HG03565 (cell line): ENCODE results near the gene JTB.
"Not testable (repeated sequence)": the region's sequence is repeated elsewhere in the genome, so short reads cannot be mapped to it uniquely, and the experiment has no call there.

ENCODE experiments used
- ATAC-seq: cut with Tn5 transposase; IDR thresholded peaks from one replicate; pipeline ENCODE4 v1.9.1; 2021; ENCODE audit warnings: mild to moderate bottlenecking, moderate library complexity; ENCODE audit not compliant: unreplicated experiment

Gene JTB

DNA sequence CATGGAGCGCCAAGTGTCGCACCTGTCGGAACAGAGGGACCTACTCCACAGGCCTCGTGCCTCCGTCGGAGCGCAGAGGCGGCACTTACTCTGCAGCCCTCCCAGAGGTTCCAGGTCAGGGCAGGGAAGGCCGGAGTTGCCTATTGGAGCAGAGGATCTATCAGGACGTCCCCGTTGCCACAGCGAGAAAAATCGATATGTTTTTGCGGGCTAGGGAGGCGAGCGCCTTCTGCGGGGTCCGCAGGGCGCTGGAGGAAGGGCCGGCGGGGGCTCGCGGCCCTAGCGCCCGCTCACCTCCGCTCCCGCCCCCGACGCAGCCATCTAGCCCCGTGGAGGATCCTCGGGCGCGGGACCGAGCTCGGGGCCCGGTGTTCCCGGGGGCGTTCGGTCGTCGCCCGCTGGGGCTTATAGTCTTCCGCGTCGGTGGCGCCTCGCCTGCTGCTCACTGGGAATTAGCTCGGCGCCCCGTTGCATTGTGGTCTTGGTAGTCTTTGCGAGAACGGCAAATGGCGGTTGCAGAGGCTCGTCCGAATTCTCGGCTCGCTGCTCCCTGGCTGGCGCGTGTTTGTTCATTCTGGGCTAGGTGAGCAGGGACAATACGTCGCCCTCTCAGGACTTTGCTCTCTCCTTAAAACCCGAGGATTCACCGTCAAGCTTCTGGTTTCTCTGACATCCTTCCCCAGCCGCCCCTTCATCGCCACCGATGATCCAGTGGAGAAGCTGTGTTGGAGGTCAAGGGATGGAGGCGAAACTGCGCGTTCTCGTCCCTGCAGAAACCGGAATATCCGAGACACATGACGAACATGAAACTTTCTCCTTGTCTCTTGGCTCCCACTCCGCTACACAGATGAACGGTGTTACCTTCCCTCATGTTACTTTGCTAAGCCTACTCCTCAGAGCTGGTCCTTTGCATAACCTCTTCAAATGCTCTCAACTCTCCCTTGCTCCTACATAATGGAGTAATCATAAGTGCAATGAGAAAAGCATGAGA is at the start of gene JTB:
JTB (minus strand) TSS at position 425 of the 991 bp plus-strand sequence; CDS start at position 3, 422 bp downstream.
- peak; percentile 70 for ATAC-seq

DNA sequence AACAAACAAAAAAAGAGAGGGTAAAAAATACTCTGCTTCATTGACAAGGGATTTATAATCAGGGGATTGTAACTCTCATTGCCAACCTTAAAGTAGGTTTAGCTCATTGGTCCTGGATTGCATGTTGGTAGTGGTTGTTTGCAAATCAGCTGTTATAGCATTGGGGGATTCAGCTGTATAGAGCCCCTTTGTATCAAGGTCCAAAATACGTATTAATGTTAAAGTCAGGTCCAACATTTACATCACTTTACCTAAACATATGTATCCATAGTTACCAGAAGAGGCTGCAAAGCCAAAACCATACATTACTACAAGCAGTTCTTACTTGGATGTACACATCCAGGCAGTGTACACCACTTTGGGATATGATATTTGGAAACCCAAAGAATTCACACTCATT is 42.5 kb upstream of the JTB start:
- no peak for ATAC-seq

DNA sequence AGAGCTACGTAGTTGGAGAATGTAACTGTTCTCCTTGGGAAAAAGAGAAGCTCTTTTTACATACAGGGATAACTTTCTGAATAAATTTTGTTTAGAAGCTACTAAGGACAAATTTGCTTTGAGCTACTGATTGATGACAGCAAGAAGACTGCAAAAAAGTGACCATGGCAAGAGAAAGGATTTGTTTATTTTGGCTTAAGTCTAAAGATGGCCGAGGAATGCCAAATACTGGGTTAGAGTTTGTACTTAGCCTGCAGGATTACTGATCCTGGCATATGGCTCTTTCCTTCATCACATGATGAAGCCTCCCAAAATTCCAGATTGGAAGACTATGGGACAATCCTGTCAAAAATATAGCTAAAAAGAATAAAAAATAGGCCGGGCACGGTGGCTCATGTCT is 41.8 kb upstream of the JTB start:
- no peak for ATAC-seq

DNA sequence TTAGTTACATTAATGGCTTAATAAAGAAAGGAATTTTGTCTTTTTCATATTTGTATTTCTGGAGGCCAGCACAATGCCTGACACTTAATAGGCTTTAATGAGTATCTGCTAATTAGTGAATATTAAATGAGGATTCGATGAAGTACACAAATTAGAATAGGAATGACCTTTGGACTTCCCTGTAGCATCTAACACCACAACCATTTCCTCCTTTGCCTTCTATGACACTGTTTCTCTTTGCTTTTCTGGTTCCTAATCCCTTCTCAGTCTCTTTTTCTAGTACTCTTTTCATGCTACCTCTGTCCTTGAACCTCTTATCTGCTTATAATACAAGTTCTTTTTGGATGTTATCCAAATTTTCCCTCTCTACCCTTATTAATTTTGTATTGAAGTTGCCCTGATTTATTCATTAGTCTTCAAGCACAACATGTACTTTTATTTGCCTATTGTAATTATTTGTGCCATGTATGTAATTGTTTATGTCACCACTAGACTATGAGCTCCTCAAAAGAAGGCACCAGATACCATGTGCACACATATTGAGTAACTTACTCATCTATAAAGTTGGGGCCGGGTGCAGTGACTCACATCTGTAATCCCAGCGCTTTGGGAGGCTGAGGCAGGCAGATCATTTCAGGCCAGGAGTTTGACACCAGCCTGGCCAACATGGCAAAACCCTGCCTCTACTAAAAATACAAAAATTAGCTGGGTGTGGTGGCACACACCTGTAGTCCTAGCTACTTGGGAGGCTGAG is 36.9 kb upstream of the JTB start:
- ATAC-seq = no peak

DNA sequence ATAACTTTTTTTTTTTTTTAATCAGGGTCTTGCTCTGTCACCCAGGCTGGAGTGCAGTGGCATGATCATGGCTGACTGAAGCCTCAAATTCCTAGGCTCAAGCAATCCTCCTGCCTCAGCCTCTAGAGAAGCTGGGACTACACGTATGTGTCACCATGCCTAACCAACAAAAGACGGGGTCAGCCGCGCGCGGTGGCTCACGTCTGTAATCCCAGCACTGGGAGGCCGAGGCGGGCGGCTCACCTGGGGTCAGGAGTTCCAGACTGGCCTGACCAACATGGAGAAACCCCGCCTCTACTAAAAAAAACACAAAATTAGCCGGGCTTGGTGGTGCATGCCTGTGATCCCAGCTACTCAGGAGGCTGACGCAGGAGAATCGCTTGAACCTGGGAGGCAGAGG is 35.1 kb upstream of the JTB start:
- not testable (repeated sequence) for ATAC-seq

DNA sequence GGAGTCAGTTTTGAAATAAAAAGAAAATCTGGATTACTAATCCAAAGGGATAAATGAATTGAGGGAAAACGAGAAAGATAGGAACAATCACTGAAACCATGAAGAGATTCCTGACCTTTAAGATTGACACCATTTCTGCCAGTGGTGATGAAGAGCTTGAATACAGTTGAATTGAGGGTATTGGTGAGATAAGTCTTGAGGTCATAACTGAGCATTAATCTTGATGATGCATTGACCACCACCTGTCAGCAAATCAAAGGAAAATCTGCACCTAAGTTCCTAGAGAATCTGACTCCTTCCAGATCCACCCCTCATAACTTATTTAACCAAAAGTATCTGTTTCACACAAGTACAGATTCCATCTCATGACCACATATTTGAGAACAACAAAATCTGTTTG is 34.7 kb upstream of the JTB start:
- no peak for ATAC-seq

DNA sequence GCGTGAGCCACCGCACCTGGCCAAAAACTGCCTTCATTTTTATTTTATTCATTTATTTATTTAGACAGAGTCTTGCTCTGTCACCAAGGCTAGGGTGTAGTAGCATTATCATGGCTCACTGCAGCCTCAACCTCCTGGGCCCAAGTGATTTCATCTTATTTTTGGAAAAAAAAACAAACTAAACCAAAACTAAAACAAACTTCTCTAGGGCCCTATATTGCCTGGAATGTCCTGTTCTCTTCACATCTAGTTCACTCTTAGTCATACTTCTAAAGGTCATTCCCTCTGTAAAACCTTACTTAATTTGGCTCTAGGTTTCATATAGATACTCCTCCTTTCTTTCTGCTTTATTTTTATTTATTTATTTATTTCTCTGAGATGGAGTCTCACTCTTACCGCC is 28.7 kb upstream of the JTB start:
- no peak for ATAC-seq

DNA sequence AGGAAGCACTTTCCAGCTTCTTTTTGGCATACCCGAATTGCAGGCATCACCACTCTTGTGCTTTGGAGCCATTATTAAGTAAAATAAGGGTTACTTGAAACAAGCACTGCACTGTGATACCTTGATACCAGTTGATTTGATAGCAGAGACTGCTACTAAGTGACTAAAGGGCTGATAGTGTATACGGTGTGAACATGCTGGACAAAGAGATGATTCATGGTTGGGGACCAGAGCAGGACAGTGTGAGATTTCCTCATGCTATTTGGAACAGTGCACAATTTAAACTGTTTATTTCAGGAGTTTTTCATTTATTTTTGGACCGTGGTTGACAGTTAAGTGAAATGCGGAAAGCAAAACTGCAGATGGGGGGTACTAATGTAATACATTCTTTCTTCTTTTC is 22.9 kb upstream of the JTB start:
- ATAC-seq = no peak

DNA sequence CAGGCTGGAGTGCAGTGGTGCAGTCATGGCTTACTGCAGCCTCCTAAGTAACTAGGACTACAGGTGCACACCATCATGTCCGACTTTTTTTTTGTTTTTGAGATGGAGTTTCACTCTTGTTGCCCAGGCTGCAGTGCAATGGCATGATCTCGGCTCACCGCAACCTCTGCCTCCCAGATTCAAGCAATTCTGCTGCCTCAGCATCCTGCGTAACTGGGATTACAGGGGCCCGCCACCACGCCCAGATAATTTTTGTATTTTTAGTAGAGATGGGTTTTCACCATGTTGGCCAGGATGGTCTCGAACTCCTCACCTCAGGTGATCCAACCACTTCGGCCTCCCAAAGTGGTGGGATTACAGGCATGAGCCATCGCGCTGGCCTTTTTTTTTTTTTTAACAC is 19.4 kb upstream of the JTB start:
- ATAC-seq = not testable (repeated sequence)

DNA sequence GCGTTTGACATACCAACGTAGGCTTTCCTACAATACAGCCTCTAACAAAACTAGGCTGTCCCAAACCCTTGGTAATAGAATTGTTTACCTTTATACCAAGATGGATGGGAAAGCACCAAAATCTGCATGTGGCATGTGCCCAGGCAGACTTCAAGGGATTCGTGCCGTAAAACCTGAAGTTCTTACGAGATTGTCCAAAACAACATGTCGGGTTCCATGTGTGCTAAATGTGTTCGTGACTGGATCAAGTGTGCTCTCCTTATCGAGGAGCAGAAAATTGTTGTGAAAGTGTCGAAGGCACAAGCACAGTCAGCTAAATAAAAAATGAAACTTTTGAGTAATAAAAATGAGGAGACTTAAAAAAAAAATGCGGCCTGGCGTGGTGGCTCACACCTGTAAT is 18.2 kb upstream of the JTB start:
- ATAC-seq = no peak

DNA sequence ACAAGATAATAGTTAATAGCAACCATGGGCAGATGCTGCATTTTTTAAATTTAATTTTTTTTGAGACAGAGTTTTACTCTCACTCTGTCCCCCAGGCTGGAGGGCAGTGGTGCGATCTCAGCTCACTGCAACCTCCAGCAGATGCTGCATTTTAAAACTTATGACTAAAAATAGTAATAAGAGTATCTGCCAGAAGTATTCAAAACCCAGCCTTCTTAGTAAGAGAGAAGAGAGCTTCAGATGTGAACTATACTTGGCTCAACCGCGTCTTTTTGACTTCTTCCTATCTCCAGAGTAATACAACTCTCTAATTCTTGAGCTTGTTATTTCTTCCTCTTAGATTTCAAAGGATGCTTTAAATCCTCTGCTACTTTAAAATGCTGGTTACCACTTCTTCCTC is 17.7 kb upstream of the JTB start:
- no peak for ATAC-seq

DNA sequence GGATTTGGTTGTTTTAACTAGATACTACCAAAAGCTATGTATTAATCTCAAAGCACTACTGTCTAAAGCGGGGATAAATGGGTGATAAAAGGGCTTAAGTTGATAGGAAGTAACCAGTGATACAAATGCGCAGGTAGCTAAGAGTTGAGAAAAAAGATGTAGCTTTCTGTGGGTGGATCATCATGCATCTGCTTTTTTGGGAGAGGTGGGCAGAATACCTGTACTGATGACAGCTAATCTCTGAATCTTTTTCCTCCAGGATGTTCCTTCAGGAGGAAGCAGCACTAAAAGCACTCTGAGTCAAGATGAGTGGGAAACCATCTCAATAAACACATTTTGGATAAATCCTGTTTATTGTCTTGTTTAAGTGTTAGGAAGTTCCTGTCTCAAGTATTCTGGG is 14.3 kb upstream of the JTB start:
- ATAC-seq = no peak

DNA sequence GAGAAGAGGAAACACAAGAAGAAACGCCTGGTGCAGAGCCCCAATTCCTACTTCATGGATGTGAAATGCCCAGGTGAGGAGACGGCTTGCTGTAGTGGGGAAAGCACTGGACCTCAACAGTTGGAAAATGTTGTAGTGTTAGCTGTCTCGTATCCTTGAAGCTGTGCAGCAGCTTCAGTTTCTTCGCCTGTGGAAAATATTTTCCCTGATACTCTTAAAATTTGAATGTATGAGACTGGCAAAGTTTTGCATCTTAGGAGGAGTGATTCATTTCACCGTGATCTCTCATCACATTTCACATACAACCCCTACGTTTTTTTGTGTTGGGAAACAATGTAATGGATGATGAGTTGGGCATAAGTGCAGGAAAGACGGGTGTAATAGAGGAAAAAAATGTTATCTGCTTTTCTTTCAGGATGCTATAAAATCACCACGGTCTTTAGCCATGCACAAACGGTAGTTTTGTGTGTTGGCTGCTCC is 13.7 kb upstream of the JTB start:
- ATAC-seq = no peak

DNA sequence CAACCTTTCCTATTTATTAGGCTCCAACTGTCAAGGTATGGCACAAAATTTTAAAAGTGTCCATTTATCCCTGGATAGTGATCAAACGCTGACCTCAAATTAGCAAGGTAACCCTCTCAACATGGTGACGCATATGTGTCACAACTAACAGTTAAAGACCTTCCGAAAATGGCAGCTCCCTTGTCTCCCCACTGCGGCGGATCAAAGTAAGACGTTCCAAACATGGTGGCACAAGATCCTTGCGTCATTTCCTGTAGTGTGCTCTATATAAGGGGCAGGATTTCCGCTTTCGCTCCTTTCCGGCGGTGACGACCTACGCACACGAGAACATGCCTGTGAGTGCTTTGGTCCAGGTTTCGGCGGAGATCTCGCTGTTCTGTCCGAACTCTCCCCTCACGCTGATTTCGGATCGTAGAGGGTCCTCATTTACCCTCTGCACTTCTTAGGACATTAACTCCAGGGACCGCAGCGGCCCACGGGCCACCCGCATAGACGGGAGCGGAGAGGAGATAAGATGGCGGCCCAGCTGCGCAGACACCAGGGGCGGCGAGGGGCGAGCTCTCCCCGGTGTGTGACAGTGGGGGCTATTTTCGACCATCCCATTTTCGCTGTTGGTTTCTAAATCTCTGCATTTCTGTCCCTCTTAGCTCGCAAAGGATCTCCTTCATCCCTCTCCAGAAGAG is 13.1 kb upstream of the JTB start, which contains the start of gene RPS27:
RPS27 (plus strand) TSS at position 295 of the 683 bp plus-strand sequence; CDS start at position 330, 35 bp downstream.
- peak; percentile 80 for ATAC-seq

DNA sequence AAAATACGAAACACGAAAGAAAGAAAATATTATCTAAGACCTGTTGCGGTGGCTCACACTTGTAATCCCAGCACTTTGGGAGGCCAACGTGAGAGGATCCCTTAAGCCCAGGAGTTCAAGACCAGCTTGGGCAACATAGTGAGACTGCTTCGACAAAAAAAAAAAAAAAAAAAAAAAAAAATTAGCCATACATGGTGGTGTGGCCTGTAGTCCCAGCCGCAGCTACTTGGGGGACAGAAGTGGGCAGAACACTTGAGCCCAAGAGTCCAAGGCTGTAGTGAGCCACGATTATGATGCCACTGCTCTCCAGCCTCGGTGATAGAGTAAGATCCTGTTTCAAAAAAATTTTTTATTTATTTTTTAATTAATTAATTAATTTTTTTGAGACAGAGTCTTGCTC is 10.1 kb upstream of the JTB start:
- ATAC-seq = no peak

DNA sequence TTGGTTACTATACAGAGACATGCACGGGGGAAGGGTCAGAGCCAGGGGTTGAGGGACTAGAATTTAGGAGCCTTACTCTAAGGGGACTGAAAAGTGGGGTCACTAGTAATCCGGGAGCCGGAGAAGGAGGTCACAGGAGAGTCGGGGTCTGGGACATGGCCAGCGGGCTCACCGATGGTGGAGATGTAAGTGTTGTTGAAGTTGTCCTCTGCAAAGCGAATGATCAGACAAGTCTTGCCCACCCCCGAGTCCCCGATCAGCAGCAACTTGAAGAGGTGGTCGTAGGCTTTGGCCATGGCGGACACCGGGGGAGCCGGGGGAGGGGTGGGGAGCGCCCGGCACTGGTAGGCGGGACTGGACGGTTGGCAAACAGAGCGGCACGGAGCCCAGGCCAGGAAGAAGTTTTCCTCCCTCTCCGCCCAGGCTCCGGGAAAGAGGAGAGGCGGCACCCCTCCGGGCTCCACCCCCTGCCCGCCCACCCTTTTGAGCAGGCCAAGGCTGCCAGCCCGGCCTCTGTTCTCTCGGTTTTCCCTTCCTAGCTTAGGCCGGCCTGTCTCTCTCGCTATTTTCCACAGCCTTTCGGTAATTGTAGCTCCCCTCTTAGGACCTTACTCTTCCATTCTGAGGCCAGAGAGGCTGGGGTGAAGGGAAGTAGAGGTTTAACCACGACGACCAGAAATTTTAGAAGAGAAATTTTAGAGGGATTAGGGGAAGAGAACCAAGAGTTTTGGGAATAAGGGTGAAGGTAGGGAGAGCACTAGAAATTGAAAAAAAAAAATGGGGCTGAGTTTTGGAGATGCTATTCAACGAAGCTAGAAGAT is 8.7 kb upstream of the JTB start, which contains the start of gene RAB13:
RAB13 (minus strand) TSS at position 399 of the 821 bp plus-strand sequence; CDS start at position 296, 103 bp downstream.
- ATAC-seq = no peak

DNA sequence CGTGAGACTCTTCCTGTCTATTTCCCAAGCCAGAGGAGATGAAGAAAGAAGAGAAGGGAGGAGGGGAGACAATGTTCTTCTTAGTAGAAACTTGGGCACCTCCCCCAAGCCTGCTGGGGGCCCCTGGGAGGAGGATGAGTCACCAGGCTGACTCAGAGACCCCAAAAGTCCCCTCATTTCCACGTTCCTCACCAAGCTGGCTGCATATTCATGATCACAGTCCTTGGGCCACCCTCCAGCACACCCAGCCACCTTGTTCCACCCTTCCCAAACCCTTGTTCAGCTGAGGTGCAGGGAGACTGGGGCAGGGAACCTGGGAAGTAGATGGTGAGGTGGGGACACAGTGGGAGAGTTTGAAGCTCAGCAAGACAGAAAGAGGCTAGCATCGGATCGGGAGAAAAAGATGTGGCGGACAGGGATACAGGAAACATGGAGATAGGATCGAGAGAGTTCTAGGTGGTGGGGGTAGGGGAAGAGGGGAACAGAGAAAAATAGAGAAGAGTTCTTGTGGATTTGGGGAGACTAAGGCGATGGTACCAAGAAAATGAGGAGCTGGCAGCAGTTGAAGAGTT is 8.0 kb upstream of the JTB start:
- no peak for ATAC-seq

DNA sequence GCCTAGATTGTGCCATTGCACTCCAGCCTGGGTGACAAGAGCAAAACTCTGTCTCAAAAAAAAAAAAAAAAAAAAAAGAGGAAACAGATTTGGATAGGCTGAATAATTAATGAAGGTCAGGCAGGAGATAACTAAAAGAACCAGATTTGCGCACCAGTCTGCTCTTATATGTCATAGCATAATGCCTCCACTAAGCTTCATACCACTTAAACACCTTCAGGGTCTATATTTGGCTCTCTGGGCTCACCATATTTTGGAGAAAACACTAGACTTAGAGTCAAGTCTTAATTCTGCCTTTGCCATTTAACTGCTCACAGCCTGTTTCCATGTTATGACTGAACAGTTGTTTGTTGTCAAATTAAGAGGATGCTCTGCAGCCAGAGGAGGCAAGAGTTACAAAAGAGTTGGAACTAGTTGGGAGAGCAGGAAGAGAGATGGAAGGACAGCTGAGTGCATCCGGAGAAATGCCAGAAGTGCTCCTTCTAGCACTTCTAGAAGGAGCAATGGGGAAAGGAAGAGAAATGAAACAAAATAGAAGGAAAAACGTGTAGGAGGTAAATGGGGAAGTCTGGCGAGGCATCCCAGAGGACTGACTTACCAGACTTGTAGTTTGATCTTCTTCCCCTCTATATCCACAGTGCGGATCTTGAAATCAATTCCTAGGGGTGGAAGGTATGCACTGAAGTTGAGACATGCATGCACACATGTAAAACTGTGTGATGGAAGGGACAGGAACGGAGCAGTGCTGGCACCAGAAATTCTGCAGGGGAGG is 6.8 kb upstream of the JTB start:
- no peak for ATAC-seq

DNA sequence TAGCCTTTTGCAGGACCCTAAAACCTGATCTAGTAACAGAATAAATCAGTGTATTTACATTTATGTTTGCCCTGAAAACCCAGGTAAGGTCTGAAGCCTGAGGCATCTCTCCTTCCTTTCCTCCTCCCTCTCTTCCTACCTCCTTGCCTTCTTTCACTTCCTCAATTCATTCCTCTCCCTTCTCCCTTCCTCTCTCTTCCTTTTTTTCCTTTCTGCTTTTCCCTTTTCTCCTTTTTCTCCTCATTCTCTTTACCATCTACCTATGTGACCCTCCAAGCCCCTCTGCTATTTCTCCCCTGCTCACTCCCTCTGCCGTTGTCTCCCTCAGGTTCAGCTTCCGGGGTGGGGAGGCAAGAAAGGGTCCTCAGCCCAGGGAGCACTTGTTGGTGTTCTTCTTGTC is 4.3 kb upstream of the JTB start:
- ATAC-seq = not testable (repeated sequence)
